GM10266 (cell line): Measurements from ENCODE around the gene ANO6.

Source experiments
- DNase-seq: peaks from one replicate; pipeline ENCODE4 v3.0.0; 2012; ENCODE audit errors: extremely low spot score
- CTCF ChIP-seq: IDR thresholded peaks from 2 replicates; pipeline ENCODE4 v1.5.1; 2012; ENCODE audit warnings: mild to moderate bottlenecking, low read depth; ENCODE audit not compliant: control insufficient read depth, insufficient read depth; ENCODE audit errors: missing control alignments

Gene ANO6

GRCh38 chr12:45421736-45422135, 205.8 kb downstream of the ANO6 start:
- TF ChIP-seq CTCF = no peak
- no peak for DNase-seq

GRCh38 chr12:45423931-45424330, 208.0 kb downstream of the ANO6 start:
- TF ChIP-seq CTCF = no peak
- DNase-seq = no peak

DNA sequence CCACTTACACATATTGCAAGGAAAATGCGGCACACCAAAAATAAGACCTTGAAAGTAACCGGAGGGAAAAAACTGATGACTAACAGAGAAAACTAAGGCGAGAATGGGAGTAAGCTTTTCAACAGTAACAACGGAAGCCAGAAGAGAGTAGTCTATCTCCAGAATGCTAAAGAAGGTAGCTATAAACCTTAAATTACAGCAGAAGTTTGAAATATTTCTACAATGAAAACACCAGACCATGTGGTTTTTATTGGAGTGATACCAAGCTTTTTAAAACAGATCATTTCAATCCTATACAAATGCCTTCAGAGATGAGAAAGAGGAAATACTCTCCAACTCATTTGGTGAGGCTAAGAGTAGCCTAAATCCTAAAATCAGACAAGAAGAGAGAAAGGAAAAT, 209.5 kb downstream of the ANO6 start:
- no peak for DNase-seq
- TF ChIP-seq CTCF = no peak

DNA sequence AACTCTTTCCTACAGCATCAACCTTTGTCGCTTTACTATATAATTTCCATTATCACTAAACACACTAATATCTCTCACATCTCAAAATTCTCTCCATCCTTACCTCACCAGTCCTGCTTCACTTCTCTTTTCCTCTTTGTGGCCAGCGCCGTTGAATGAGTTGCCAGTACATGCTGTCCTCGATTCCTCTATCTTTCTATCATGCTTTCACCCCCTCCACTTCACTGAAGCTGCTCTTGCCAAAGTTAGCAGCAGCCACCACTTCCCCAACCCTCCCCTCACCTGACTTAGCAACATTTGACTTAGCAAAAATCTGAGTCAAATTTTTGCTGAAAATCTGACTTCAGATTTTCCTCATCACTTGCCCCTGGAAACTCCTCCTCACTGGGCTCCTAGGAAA, 210.4 kb downstream of the ANO6 start:
- no peak for TF ChIP-seq CTCF
- no peak for DNase-seq

DNA sequence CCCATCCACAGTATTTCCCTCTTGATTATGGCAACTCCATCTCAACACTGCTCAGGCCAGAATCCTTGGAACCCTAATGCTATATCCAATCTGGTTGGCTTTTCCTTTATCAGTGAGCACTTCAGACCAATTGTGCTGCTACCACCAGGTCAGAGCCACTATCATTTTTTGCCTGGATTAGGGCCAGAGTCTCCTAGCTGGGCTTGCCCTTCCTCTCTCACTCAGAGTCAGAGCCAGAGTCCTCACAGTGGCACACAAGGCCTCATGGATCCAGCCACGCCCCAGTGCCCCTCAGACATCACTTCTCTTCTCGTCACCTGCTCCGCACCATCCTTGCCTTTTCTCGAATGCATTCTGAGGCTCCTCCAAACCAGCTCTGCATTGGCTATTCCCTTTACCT, 211.1 kb downstream of the ANO6 start:
- DNase-seq = no peak
- TF ChIP-seq CTCF = no peak

GRCh38 chr12:45429831-45430230, 213.9 kb downstream of the ANO6 start:
- DNase-seq = no peak
- TF ChIP-seq CTCF = no peak

GRCh38 chr12:45431126-45431525, 215.2 kb downstream of the ANO6 start:
- TF ChIP-seq CTCF = no peak

More at GRCh38 chr12:45431126-45431525, 215.2 kb downstream of the ANO6 start:
- DNase-seq = no peak
